H9 (cell line): ENCODE measurements around the gene NCKAP5. TPM values are rescaled to one million over a fixed set of nuclear protein-coding genes. Genes with fewer than 3 reads are reported as not detected.

Experiments
- DNase-seq: peaks from one replicate; pipeline ENCODE4 v3.0.0-alpha.2; 2017
- H2AFZ ChIP-seq: one replicate; pipeline ENCODE4 v1.6.1; 2013; ENCODE audit warnings: mild to moderate bottlenecking, low read length, control low read depth, moderate library complexity
- H2AK5ac ChIP-seq: 2 replicates; pipeline ENCODE4 v1.6.1; 2013; ENCODE audit warnings: low read length, control low read depth, mixed read lengths; ENCODE audit not compliant: insufficient read length
- H2BK120ac ChIP-seq: one replicate; pipeline ENCODE4 v1.6.1; 2013; ENCODE audit warnings: low read depth, mild to moderate bottlenecking, low read length, control low read depth, inconsistent platforms; ENCODE audit not compliant: poor library complexity, severe bottlenecking
- H2BK12ac ChIP-seq: 2 replicates; pipeline ENCODE4 v1.6.1; 2013; ENCODE audit warnings: low read length, control low read depth, mixed read lengths, low read depth; ENCODE audit not compliant: insufficient read length
- H2BK15ac ChIP-seq: 2 replicates; pipeline ENCODE4 v1.6.1; 2013; ENCODE audit warnings: low read depth, low read length, control low read depth
- H2BK20ac ChIP-seq: one replicate; pipeline ENCODE4 v1.6.1; 2013; ENCODE audit warnings: low read depth, mild to moderate bottlenecking, low read length, control low read depth, inconsistent platforms; ENCODE audit not compliant: poor library complexity, severe bottlenecking
- H2BK5ac ChIP-seq: 2 replicates; pipeline ENCODE4 v1.6.1; 2013; ENCODE audit warnings: low read length, control low read depth, mixed read lengths; ENCODE audit not compliant: insufficient read length
- H3K14ac ChIP-seq: 2 replicates; pipeline ENCODE4 v1.6.1; 2013; ENCODE audit warnings: low read length, control low read depth; ENCODE audit not compliant: insufficient read depth
- H3K18ac ChIP-seq: 2 replicates; pipeline ENCODE4 v1.6.1; 2013; ENCODE audit warnings: low read depth, mild to moderate bottlenecking, mixed read lengths, low read length, control low read depth; ENCODE audit not compliant: insufficient read length
- H3K23ac ChIP-seq: 2 replicates; pipeline ENCODE4 v1.6.1; 2013; ENCODE audit warnings: low read length, control low read depth, mixed read lengths, low read depth; ENCODE audit not compliant: insufficient read length
- H3K23me2 ChIP-seq: 2 replicates; pipeline ENCODE4 v1.6.1; 2013; ENCODE audit warnings: low read depth, mild to moderate bottlenecking, mixed read lengths, low read length, control low read depth; ENCODE audit not compliant: insufficient read length, poor library complexity, severe bottlenecking
- H3K27ac ChIP-seq: 2 replicates; pipeline ENCODE4 v1.5.1; 2013; ENCODE audit warnings: low read length, control low read depth, mixed read lengths, low read depth; ENCODE audit not compliant: insufficient read length
- H3K27me3 ChIP-seq: 2 replicates; pipeline ENCODE4 v1.6.1; 2013; ENCODE audit warnings: low read length, control low read depth, inconsistent platforms; ENCODE audit not compliant: insufficient read depth
- H3K4ac ChIP-seq: 2 replicates; pipeline ENCODE4 v1.6.1; 2013; ENCODE audit warnings: low read depth, mild to moderate bottlenecking, control low read depth, inconsistent platforms, low read length, moderate library complexity
- H3K4me1 ChIP-seq: 2 replicates; pipeline ENCODE4 v1.6.1; 2013; ENCODE audit warnings: low read length, control low read depth, inconsistent platforms; ENCODE audit not compliant: insufficient read depth
- H3K4me2 ChIP-seq: 2 replicates; pipeline ENCODE4 v1.6.1; 2013; ENCODE audit warnings: low read length, control low read depth, mixed read lengths; ENCODE audit not compliant: insufficient read length, insufficient read depth
- H3K56ac ChIP-seq: 2 replicates; pipeline ENCODE4 v1.6.1; 2013; ENCODE audit warnings: low read depth, mild to moderate bottlenecking, mixed read lengths, low read length, control low read depth; ENCODE audit not compliant: insufficient read length
- H3K79me1 ChIP-seq: 2 replicates; pipeline ENCODE4 v1.6.1; 2013; ENCODE audit warnings: low read depth, mild to moderate bottlenecking, moderate library complexity, low read length, control low read depth, inconsistent platforms; ENCODE audit not compliant: insufficient read depth, poor library complexity, severe bottlenecking
- H3K79me2 ChIP-seq: 2 replicates; pipeline ENCODE4 v1.6.1; 2013; ENCODE audit warnings: low read length, control low read depth, inconsistent platforms; ENCODE audit not compliant: insufficient read depth
- H3K9ac ChIP-seq: 2 replicates; pipeline ENCODE4 v1.6.1; 2013; ENCODE audit warnings: low read length, control low read depth, mixed read lengths; ENCODE audit not compliant: insufficient read length; ENCODE audit errors: extremely low read depth
- H3K9me3 ChIP-seq: one replicate; pipeline ENCODE4 v1.6.1; 2013; ENCODE audit warnings: low read depth, low read length, inconsistent platforms; ENCODE audit not compliant: control insufficient read depth
- H3T11ph ChIP-seq: one replicate; pipeline ENCODE4 v1.6.1; 2013; ENCODE audit warnings: mild to moderate bottlenecking, low read length, control low read depth, inconsistent platforms
- H4K20me1 ChIP-seq: one replicate; pipeline ENCODE4 v1.6.1; 2013; ENCODE audit not compliant: control insufficient read depth, insufficient read length, insufficient read depth
- H4K5ac ChIP-seq: 2 replicates; pipeline ENCODE4 v1.6.1; 2013; ENCODE audit warnings: low read depth, mild to moderate bottlenecking, mixed read lengths, low read length, control low read depth; ENCODE audit not compliant: insufficient read length
- H4K8ac ChIP-seq: replicated peaks from 2 replicates; pipeline ENCODE4 v1.6.1; 2013; ENCODE audit warnings: low read length, control low read depth, mixed read lengths, low read depth; ENCODE audit not compliant: insufficient read length
- H4K91ac ChIP-seq: 2 replicates; pipeline ENCODE4 v1.6.1; 2013; ENCODE audit warnings: low read depth, mild to moderate bottlenecking, moderate library complexity, mixed read lengths, low read length, control low read depth; ENCODE audit not compliant: insufficient read length
- H3K27ac Mint-ChIP-seq, 3 experiments: 2 replicates in 2 of 3; 3 replicates in 1 of 3; pipeline ENCODE4 v1.8.0; 2020 to 2021; ENCODE audit warnings: mixed read lengths in 3 of 3, mild to moderate bottlenecking in 1 of 3, moderate library complexity in 1 of 3
- H3K27me3 Mint-ChIP-seq: 2 replicates; pipeline ENCODE4 v1.8.0; 2021; ENCODE audit warnings: low read depth, mild to moderate bottlenecking, moderate library complexity, mixed read lengths
- H3K36me3 Mint-ChIP-seq, 3 experiments: 2 replicates in 2 of 3; 3 replicates in 1 of 3; pipeline ENCODE4 v1.8.0; 2020 to 2021; ENCODE audit warnings: low read depth in 3 of 3, mixed read lengths in 3 of 3; ENCODE audit not compliant: insufficient read depth in 1 of 3
- H3K4me1 Mint-ChIP-seq, 2 experiments: 2 replicates each; pipeline ENCODE4 v1.8.0; 2020; ENCODE audit warnings: mixed read lengths in 2 of 2
- H3K4me3 Mint-ChIP-seq, 2 experiments: 2 replicates in 1 of 2; 3 replicates in 1 of 2; pipeline ENCODE4 v1.8.0; 2020 to 2021; ENCODE audit warnings: mild to moderate bottlenecking in 2 of 2, mixed read lengths in 2 of 2, moderate library complexity in 1 of 2
- H3K9me3 Mint-ChIP-seq, 2 experiments: 2 replicates in 1 of 2; 3 replicates in 1 of 2; pipeline ENCODE4 v1.8.0; 2020; ENCODE audit warnings: mild to moderate bottlenecking in 2 of 2, mixed read lengths in 2 of 2, moderate library complexity in 1 of 2
- WGBS: extraction: QIAGEN DNeasy Blood & Tissue Kit; methylation state at CpG from one replicate; pipeline ENCODE4 v1.1.7; 2013; ENCODE audit warnings: missing lambda C conversion rate, low lambda C conversion rate, mixed read lengths; ENCODE audit not compliant: insufficient read length; ENCODE audit errors: extremely low coverage; 5-methylcytosine and 5-hydroxymethylcytosine counted together
- total RNA-seq: library from RNA; stranded (reverse); gene quantifications from 2 replicates; pipeline ENCODE4 v1.2.1, GENCODE V29; 2021
- TF ChIP-seq, protein P1 (sequence below): fragments of 200-600 bp; sonication (generic); conservative IDR thresholded peaks from 3 replicates; pipeline ENCODE4 v1.8.0; 2021; ENCODE audit warnings: antibody characterized with exemption, mild to moderate bottlenecking

Gene NCKAP5
- total RNA-seq, 1 experiment from 2014 or later = 0.26 TPM

DNA sequence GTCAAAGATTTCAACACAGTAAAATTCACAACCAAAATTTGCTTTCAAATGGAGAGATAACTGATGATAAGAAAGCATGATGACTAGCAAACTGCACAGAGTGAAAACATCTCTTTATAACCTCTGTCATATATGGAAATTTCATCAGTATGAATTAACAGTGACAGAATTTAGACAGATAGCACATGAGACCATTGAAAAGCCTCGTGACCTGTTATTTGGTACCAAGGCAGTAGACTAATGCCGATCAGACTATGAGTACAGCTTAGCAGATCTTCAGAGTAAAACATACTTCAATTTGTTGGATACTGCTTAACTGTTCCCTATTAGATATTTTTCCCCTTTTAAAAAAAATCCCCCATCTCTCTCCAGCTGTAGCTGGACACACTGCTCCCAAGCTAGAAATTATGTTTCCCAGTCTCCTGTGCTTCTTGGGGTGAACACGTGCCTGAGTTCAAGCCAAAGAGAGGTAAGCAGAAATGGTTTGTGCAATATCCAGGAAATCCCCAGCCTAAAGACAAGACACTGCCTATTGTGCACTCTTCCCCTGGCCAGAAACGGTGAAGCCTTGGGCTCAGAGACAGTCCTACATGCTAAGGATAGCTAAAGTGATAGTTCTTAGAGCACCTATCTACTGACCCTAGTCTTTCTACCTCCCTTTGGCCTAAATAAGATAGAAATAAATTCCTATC is 256.1 kb downstream of the NCKAP5 start:
- no peak overlapping the region for H3K27ac Mint-ChIP-seq
- Histone ChIP-seq H3K23me2 (no peaks in the 10 kb centered on the region), H3K23ac (no peak overlapping the region), H3K14ac (no peak overlapping the region), H4K20me1 (no peaks in the 10 kb centered on the region), H3K79me2 (no peaks in the 10 kb centered on the region), H2AK5ac (no peak overlapping the region), H3K9ac (no peak overlapping the region), H3K56ac (no peak overlapping the region), H2AFZ (no peak overlapping the region), H3K27ac (no peak overlapping the region), H3K9me3 (no peaks in the 10 kb centered on the region), H3K18ac (no peak overlapping the region), H2BK12ac (no peak overlapping the region), H3K4ac (no peak overlapping the region), H2BK5ac (no peak overlapping the region), H4K5ac (no peak overlapping the region), H3K4me1 (no peaks in the 10 kb centered on the region), H3K27me3 (peaks cover 2% of the 10 kb centered on the region; the same call in 1 of the 2 replicates), H3K4me2 (no peak overlapping the region), H3T11ph (no peak overlapping the region), H2BK15ac (no peak overlapping the region), H4K91ac (no peak overlapping the region), H3K79me1 (no peaks in the 10 kb centered on the region), H2BK20ac (no peak overlapping the region), H2BK120ac (no peak overlapping the region), H4K8ac (no peak overlapping the region)
- H3K4me3 Mint-ChIP-seq = no peak overlapping the region
- TF ChIP-seq, protein P1, sequence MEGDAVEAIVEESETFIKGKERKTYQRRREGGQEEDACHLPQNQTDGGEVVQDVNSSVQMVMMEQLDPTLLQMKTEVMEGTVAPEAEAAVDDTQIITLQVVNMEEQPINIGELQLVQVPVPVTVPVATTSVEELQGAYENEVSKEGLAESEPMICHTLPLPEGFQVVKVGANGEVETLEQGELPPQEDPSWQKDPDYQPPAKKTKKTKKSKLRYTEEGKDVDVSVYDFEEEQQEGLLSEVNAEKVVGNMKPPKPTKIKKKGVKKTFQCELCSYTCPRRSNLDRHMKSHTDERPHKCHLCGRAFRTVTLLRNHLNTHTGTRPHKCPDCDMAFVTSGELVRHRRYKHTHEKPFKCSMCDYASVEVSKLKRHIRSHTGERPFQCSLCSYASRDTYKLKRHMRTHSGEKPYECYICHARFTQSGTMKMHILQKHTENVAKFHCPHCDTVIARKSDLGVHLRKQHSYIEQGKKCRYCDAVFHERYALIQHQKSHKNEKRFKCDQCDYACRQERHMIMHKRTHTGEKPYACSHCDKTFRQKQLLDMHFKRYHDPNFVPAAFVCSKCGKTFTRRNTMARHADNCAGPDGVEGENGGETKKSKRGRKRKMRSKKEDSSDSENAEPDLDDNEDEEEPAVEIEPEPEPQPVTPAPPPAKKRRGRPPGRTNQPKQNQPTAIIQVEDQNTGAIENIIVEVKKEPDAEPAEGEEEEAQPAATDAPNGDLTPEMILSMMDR = no peak
- no CpG with 5 or more reads among the region's 4 CpGs for WGBS
- H3K27me3 Mint-ChIP-seq = no peaks in the 10 kb centered on the region
- H3K9me3 Mint-ChIP-seq = peaks cover 2 to 9% of the 10 kb centered on the region in 2 experiments; a peak in 4 of 5 replicates
- DNase-seq = no peak
- H3K4me1 Mint-ChIP-seq = peaks cover 0 to 8% of the 10 kb centered on the region in 2 experiments; a peak in 2 of 4 replicates
- H3K36me3 Mint-ChIP-seq = peaks cover 0 to 13% (median 5%) of the 10 kb centered on the region in 3 experiments; a peak in 5 of 7 replicates
